Neural progenitor cell (in vitro differentiated cells): ENCODE measurements around the gene MS4A4A.

Experiments used
- CTCF ChIP-seq: fragments of 200-600 bp; sonication (generic); IDR thresholded peaks from 2 replicates; pipeline ENCODE4 v1.5.1; 2017; ENCODE audit warnings: antibody characterized with exemption, mild to moderate bottlenecking
- EZH2 ChIP-seq: fragments of 200-600 bp; sonication (generic); IDR thresholded peaks from 2 replicates; pipeline ENCODE4 v1.6.1; 2017; ENCODE audit warnings: antibody characterized with exemption, mild to moderate bottlenecking, moderate library complexity

DNA sequence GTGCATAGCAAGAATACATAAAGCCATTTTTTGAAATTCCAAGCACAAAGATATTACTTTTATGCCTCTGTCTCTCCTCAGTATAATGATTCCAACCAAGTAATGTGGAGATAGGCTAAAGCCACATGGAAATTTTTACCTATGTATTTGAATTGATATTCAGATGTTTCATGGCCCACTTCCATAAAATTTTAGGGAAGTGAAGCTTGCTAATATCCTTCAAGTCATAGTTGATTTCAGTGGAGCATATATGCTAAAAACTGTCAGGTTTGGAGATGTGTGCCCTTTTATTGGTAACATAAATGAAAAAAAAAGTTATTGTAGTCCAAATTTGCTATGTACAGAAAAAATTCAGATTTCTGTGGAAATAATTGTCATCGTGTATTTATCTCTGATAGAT, 49.8 kb upstream of the MS4A4A start:
- TF ChIP-seq CTCF (no peak), EZH2 (no peak)
